ENCODE results near the gene C10orf95. TPM values are rescaled to one million over a fixed set of nuclear protein-coding genes. Genes with fewer than 3 reads are reported as not detected.
A peak's percentile ranks its signal among the peaks of the same experiment; 100 is the strongest.

C10orf95 gene
- total RNA-seq, 1 donor: not detected

DNA sequence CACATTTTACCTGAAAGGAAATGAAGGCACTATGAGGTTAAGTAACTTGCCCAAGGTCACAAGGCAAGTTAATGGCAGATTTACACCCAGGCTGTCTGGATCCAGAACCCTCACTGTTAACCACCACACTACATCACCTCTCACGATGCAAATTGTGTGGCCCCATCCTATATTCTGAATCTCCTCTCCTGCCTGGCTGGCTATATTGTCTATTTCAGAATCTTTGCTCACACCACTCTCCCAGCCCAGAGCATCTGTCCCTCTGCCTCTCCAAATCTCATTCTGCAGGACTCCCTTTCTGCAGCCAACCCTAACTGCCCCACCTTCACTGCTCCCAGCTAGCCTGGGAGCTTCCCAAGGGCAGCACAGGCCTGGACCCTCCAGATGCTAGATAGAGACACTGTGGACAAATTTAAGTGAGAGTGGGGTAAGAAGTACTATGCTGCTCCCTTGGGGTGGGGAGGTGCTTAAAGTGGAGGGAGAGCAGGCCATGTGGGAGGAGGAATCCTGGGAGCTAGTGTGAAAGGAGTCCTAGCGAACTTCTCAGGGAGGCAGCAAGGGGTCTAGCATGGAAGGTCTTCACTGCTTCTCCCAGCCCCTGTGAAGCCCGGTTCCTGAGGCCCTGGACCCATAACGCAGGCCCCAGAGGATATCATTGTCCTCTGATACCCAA, 19.8 kb downstream of the C10orf95 start:
- H3K27ac ChIP-seq (ENCODE audit: low read depth, low read length): peak overlapping the region; percentile 77
- DNase-seq (ENCODE audit: insufficient read length, low spot score, missing footprints): peak; percentile 91
- H3K36me3 ChIP-seq (ENCODE audit: insufficient read depth, low read length): peaks cover 5% of the 10 kb centered on the region
- no peaks in the 10 kb centered on the region for H4K20me1 ChIP-seq (ENCODE audit: insufficient read depth, low read length)
- peaks cover 15% of the 10 kb centered on the region for H3K79me2 ChIP-seq (ENCODE audit: insufficient read depth, low read length)
- no peaks in the 10 kb centered on the region for H3K27me3 ChIP-seq (ENCODE audit: insufficient read depth, low read length)
- peaks cover 37% of the 10 kb centered on the region for H3K4me1 ChIP-seq (ENCODE audit: insufficient read depth, low read length)
- peak overlapping the region; percentile 91 for H2AFZ ChIP-seq (ENCODE audit: low read length)
- peak overlapping the region; percentile 83 for H3K4me3 ChIP-seq (ENCODE audit: insufficient read depth, low read length)
- no peaks in the 10 kb centered on the region for H3K9me3 ChIP-seq (ENCODE audit: low read depth, low read length)
- peak overlapping the region; percentile 97 for H3K4me2 ChIP-seq (ENCODE audit: insufficient read depth, low read length)
- TF ChIP-seq, protein P1, sequence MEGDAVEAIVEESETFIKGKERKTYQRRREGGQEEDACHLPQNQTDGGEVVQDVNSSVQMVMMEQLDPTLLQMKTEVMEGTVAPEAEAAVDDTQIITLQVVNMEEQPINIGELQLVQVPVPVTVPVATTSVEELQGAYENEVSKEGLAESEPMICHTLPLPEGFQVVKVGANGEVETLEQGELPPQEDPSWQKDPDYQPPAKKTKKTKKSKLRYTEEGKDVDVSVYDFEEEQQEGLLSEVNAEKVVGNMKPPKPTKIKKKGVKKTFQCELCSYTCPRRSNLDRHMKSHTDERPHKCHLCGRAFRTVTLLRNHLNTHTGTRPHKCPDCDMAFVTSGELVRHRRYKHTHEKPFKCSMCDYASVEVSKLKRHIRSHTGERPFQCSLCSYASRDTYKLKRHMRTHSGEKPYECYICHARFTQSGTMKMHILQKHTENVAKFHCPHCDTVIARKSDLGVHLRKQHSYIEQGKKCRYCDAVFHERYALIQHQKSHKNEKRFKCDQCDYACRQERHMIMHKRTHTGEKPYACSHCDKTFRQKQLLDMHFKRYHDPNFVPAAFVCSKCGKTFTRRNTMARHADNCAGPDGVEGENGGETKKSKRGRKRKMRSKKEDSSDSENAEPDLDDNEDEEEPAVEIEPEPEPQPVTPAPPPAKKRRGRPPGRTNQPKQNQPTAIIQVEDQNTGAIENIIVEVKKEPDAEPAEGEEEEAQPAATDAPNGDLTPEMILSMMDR (IDR thresholded peaks at IDR 0.05; ENCODE audit: extremely low read depth, low read depth, low read length): no peak

GRCh38 chr10:102429468-102429867, 21.9 kb downstream of the C10orf95 start:
- H2AFZ ChIP-seq (ENCODE audit: low read length): no peak overlapping the region
- no peak for DNase-seq (ENCODE audit: insufficient read length, low spot score, missing footprints)
- H4K20me1 ChIP-seq (ENCODE audit: insufficient read depth, low read length): peaks cover 7% of the 10 kb centered on the region
- peaks cover 24% of the 10 kb centered on the region for H3K79me2 ChIP-seq (ENCODE audit: insufficient read depth, low read length)
- TF ChIP-seq, protein P1 (IDR thresholded peaks at IDR 0.05; ENCODE audit: extremely low read depth, low read depth, low read length): no peak
- peaks cover 5% of the 10 kb centered on the region for H3K36me3 ChIP-seq (ENCODE audit: insufficient read depth, low read length)
- H3K9me3 ChIP-seq (ENCODE audit: low read depth, low read length): no peaks in the 10 kb centered on the region
- H3K27ac ChIP-seq (ENCODE audit: low read depth, low read length): no peak overlapping the region
- H3K4me2 ChIP-seq (ENCODE audit: insufficient read depth, low read length): no peak overlapping the region
- no peak overlapping the region for H3K4me3 ChIP-seq (ENCODE audit: insufficient read depth, low read length)
- H3K4me1 ChIP-seq (ENCODE audit: insufficient read depth, low read length): peaks cover 21% of the 10 kb centered on the region
- H3K27me3 ChIP-seq (ENCODE audit: insufficient read depth, low read length): no peaks in the 10 kb centered on the region

DNA sequence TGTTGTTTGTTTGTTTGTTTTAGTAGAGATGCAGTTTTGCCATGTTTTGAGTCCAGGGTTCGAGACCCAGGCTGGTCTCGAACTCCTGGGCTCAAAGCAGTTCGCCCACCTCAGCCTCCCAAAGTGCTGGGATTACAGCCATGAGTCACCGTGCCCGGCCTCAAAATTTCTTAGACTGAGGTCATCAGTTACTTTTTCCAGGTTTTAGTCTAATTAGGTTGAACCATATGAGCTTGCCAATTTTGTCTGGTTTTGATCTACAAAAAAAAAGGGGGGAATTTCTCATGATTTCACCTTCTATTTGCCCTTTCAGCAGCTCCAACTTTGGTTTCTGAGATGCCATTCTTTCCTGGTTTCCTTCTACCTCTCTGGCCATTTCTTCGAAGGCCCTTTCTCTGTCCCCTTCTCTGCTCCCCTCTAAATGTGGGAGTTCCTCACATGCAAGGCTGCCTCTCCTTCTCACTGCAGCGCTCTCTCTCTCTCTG, 24.5 kb downstream of the C10orf95 start:
- peaks cover 23% of the 10 kb centered on the region for H3K4me1 ChIP-seq (ENCODE audit: insufficient read depth, low read length)
- peaks cover 22% of the 10 kb centered on the region for H3K79me2 ChIP-seq (ENCODE audit: insufficient read depth, low read length)
- peak overlapping the region; percentile 22 for H3K4me2 ChIP-seq (ENCODE audit: insufficient read depth, low read length)
- H3K27ac ChIP-seq (ENCODE audit: low read depth, low read length): no peak overlapping the region
- peak; percentile 68 for DNase-seq (ENCODE audit: insufficient read length, low spot score, missing footprints)
- H3K4me3 ChIP-seq (ENCODE audit: insufficient read depth, low read length): no peak overlapping the region
- no peaks in the 10 kb centered on the region for H3K27me3 ChIP-seq (ENCODE audit: insufficient read depth, low read length)
- H3K9me3 ChIP-seq (ENCODE audit: low read depth, low read length): no peaks in the 10 kb centered on the region
- H2AFZ ChIP-seq (ENCODE audit: low read length): no peak overlapping the region
- TF ChIP-seq, protein P1 (IDR thresholded peaks at IDR 0.05; ENCODE audit: extremely low read depth, low read depth, low read length): no peak
- peaks cover 14% of the 10 kb centered on the region for H3K36me3 ChIP-seq (ENCODE audit: insufficient read depth, low read length)
- peaks cover 12% of the 10 kb centered on the region for H4K20me1 ChIP-seq (ENCODE audit: insufficient read depth, low read length)

DNA sequence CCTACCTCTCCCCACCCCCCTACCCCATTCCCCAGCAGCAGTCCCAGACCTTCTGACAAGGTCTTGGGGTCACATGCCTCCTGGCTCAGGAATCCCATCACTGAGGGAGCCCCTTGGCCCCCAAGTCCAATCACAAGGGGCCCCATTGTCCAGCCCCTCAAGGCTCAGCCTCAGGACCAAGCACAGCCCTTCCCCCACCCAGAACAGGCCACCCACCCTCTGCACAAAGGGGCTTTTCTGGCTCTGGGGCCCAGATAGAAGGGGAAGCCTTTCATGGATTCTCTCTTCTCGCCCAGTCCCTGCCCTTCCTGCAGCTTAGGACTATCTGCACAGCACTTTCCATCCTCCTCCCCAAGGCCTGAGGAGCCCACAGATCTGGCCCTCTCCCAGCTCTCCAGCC, 25.9 kb downstream of the C10orf95 start:
- Histone ChIP-seq H3K4me3 (ENCODE audit: insufficient read depth, low read length) (no peak overlapping the region), H2AFZ (ENCODE audit: low read length) (no peak overlapping the region), H3K27me3 (ENCODE audit: insufficient read depth, low read length) (no peaks in the 10 kb centered on the region), H3K79me2 (ENCODE audit: insufficient read depth, low read length) (peaks cover 18% of the 10 kb centered on the region), H4K20me1 (ENCODE audit: insufficient read depth, low read length) (peaks cover 12% of the 10 kb centered on the region), H3K4me2 (ENCODE audit: insufficient read depth, low read length) (no peak overlapping the region), H3K9me3 (ENCODE audit: low read depth, low read length) (no peaks in the 10 kb centered on the region), H3K4me1 (ENCODE audit: insufficient read depth, low read length) (peaks cover 21% of the 10 kb centered on the region), H3K27ac (ENCODE audit: low read depth, low read length) (no peak overlapping the region), H3K36me3 (ENCODE audit: insufficient read depth, low read length) (peaks cover 10% of the 10 kb centered on the region)
- TF ChIP-seq, protein P1 (IDR thresholded peaks at IDR 0.05; ENCODE audit: extremely low read depth, low read depth, low read length): no peak
- DNase-seq (ENCODE audit: insufficient read length, low spot score, missing footprints): no peak
